GM19025 (cell line): Measurements from ENCODE around the gene GRIA1.

Experiments
- ATAC-seq: cut with Tn5 transposase; IDR thresholded peaks from one replicate; pipeline ENCODE4 v1.9.1; 2021; ENCODE audit warnings: mild to moderate bottlenecking, low read depth, moderate library complexity; ENCODE audit not compliant: unreplicated experiment

GRIA1 gene

DNA sequence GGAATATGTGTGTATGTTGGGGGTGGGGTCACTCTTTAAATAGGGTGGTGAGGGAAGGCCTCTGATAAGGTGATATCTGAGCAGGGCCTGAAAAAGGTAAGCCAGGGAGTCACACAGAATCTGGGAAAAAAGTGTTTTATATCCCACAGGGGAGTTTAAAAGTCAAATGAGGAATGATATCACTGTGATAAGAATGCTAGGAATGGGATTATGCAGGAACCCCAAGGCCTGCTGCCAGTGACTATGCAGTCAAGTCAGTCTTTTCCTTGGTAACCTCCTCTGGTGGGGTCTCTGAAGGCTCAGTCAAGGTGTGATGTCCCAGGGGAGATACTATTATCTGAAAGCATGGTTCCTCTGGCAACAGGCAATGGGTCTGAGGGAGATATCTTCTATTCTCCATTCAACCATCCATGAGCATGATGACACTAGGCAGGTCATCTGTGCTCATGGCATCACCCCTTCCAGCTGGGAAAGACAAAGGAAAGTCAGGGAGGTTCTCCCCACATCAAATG is 53.5 kb downstream of the GRIA1 start:
- ATAC-seq = no peak

DNA sequence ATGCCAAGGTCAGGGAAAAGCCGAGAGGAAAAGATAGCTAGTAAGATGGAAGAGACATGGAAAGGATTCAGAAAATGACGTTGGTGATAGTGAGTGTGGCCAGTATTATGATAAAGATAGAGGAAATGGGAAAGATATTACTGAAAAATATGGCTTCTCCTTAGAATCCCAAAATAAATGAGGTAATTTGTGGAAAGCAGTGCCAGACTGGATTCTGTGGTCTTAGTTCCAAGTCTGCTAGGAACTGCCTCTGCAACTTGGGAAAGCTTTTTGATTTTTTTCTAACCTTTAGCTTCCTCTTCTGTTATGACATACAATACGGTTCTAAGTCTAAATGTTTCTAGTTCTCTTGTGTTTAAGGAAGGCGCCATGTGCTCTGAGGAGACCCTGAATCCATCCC is 54.2 kb downstream of the GRIA1 start:
- no peak for ATAC-seq

DNA sequence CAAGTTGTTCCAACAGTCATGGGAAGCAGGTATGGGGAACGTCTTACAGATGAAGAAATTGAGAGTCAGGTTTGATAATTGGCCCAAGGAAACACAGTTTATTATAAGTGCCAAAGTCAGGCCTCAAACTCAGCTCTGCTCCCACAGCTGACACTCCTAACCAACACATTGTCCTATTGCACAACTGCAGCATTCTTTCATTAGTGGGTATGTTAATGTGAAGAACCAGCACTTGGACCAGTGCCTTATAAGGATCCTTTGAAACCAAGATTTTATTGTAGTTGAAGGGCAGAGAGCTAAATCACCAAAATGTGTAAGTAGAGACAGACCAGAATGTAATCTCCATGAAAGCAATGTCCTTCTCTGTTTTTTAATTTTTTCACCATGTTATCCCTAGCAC is 56.1 kb downstream of the GRIA1 start:
- no peak for ATAC-seq

DNA sequence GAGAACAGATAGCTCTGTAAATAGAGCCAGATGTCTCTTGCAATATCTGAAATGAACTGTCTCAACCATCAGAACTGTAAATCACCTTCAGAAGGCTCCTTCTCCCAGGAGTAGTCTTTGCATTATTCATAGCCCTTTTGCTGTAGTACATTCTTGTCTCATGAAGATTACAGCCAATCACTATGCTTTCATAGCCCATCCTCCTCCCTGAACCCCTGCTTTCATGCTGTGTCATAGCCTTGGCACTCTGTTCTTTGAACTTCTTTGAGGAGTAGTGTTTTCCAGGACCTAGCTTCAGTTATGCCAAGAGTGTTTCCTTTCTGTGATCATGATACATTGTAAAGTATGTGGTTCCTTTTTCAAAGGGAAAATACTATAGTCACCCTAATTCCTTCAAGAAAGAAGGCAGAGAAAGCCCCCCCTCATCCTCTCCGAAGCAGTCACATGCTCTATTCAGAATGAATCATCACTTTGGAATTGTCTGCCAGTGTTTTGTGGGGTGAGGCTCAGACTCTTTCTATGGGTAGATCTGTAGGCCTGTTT is 61.1 kb downstream of the GRIA1 start:
- ATAC-seq = no peak

DNA sequence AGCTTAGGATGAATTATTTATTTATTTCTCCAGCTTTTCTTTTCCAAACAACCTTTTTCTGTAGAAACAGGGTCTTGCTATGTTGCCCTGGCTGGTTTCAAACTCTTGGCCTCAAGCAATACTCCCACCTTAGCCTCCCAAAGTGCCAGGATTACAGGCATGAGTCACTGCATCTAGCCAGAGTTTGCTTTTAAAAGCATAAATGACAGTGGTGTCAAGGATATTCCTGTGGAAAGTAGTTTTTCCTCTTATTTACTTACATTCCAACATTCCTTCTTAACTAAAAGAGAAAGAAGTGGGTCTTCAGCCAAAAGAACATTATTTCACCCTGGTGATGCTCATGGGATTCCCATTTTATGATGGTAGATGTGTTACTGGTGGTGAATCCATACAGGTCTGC is 62.4 kb downstream of the GRIA1 start:
- ATAC-seq = no peak

DNA sequence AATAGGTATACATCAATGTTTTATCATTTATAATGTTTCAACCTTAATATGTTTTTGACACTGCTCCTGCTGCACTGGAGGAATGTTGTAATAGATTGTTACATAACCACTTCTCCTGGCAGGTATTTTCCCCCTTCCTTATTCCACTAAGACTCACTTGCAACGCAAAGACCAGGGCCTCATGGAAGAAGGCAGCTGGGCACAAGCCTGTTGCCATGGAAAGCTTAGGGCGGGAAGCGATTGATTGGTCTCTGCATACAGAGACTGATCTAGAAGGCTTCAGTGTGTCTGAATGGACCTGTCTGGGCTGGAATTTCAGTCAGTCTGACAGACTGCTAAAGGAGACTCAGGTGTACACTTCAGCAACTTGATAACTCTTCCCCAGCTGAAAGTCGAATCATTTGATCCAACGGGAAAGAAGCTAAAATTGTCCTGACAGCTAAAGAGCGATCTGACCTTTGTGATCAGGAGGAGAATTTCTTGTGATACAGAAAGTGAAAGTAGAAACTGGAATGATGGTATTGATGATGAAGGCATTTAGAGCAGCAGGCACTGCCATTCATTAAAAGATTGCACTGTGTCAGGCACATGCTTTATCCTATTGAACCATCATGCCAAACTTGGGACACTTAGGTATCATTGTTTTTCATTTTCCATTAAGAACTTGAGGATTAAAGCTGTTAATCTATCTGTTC is 65.1 kb downstream of the GRIA1 start:
- no peak for ATAC-seq

DNA sequence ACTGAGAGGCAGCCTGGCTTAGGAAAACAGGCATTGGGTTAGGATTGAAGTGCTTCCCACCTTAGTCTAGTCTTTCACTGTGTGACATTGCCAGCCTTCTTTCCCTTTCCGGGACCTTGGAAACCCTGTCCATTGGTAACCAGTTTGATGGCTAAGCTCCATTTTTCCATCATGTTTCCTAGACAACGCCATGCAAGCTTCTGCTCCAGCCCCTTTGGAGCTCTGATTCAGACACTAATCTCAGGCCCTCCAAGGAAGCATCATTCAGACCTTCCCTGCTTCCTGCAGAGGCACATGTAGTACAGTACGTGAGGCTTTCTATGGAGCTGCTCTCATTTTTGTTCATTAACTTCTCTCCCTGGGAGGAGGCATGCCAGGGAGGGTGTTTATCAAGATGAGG is 68.5 kb downstream of the GRIA1 start:
- ATAC-seq = no peak

DNA sequence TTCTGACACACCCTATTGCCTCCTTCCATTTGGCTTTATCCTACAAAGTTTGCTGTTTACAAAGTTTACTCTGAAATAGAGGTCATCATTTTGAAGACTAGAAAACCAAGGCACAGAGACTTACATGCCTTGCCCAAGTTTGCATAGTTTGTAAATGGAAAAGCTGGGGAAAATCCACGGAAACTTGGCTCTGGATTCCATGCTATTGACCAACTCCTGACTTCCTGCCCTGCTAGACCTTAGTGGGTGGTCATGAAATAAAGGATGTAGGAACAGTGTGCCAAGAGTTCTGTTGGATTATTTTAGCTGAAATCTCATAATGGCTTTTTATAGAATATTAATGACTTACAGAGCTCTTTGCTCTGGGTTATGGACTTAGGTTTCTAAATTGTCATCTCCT is 69.5 kb downstream of the GRIA1 start:
- no peak for ATAC-seq

DNA sequence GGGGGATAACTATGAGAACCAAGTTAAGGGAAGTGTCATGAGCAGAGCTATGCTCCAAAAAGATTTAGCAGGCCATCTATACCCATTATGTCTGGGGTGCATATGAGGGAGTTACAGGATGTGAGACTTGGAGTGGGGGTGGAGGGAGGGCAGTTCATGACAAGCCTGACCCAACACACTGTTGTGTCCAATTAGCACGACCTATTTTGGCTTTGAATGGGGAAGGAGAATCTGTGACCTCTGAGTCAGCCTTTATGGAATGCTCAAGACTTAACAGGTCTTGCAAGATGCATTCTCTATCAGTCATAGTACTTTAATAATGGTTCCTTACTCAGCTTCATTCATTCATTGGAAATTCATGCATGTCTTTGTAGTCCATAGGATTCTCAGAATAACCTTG is 71.7 kb downstream of the GRIA1 start:
- ATAC-seq = no peak

DNA sequence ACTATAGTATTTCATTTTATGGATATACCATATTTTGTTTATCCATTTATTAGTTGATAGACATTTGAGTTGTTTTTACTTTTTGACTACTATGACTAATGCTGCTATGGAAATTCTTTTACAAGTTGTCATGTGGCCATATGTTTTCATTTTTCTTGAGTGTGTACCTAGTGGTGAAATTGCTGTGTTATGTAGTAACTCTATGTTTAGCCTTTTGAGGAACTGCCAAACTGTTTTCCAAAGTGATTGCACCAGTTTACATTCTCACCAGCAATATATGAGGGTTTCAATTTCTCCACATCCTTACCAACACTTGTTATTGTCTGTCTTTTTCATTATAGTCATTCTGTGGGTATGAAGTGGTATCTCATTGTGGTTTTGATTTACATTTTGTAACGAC is 75.4 kb downstream of the GRIA1 start:
- ATAC-seq = no peak

DNA sequence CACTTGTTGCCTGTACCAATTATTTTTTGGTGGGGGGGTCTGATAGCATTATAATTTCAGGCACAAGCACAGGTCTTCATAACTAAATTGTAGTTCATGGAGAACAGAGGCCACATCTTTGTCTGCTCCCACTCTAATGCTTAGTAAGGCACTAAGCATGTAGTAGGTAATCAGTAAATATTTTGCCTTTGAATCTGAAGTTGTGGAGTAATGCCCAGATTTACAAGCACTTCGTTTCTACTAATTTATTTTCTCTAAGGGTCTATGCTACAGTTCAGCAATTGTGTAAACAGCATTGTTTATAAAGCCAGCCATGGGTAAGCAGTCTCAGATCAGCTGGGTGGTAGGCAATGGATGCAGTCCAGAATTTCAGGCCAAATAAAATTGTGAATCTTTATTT is 78.6 kb downstream of the GRIA1 start:
- no peak for ATAC-seq

DNA sequence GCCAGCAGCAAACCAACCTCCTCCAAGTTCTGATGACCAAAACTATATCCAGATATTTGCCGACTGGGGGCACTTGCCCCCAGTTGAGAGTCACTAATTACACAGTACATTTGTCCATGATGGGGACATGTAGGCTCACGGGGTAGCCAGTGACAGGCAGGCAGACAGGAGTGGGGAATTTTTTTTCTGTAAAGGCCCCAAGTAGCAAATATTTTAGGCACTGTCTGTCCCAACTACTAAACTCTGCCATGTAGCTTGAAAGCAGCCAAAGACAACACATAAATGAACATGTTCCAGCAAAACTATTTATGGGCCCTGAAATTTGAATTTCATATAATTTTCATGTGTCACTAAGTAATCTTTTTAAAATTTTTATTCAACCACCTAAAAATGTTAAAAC is 80.7 kb downstream of the GRIA1 start:
- no peak for ATAC-seq

DNA sequence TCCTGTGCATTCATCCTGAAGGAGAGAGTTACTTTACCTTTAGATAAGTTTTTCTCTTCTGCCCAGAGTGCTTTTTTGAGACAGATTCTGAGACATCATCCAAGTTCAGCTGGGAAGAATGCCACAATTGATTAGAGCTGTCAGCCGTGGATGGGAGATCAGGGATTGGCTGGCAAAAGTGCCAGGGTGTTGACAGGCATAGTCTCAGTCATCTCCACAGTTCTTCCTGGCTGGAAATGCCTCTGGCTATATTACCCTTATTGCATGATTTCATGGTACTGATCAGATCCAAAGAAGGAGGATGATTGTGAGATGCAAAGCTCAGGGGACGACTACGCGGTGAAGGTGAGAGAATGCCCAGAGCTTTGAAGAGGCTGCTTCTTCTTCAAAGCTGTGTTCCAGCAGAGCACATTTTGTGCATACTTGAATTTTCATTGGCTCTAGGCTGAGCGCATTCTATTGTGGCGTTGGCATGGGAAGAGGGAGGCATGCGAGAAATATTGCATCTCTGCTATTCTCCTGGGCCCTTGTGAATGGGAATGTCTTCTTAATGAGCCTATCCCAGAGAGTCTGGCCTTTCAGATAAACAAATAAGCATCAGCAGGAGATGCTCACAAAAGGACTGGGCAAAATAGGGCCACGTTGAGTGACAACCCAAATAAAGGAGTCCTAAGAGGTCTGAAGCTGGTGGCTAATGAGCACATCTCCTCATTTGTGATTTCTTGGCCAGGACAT is 82.1 kb downstream of the GRIA1 start:
- no peak for ATAC-seq

DNA sequence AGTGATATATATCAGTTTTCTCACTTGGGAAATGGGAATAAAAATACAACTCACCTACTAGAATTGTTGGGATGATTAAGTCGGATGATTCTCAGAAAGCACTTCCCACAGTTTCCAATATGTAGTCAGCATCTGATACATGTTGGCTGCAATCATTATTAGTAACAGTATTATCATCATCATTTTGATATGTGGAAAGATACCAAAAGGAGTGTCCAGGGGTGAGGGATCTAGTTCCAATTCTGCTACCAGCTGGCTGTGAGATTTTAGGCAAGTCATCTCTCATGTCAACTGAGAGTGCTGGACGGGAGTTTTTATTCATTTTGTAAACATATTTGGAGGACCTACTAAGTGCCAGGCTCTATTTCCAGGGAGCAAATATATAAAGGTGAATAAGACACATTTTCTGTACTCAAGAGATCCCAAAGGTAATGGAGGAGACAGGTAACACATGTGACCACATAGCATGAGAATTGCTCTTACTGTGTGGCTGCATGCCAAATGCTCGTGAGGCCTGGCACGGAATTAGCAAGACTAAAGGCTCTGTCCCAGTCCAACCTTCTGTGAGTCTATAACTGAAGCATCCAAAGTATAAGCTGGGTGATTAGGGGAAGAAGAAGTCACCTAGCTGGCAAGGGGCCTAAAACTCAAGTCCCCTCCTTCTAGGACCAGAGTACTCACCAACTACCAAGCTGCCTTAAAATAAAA is 83.0 kb downstream of the GRIA1 start:
- ATAC-seq = no peak

DNA sequence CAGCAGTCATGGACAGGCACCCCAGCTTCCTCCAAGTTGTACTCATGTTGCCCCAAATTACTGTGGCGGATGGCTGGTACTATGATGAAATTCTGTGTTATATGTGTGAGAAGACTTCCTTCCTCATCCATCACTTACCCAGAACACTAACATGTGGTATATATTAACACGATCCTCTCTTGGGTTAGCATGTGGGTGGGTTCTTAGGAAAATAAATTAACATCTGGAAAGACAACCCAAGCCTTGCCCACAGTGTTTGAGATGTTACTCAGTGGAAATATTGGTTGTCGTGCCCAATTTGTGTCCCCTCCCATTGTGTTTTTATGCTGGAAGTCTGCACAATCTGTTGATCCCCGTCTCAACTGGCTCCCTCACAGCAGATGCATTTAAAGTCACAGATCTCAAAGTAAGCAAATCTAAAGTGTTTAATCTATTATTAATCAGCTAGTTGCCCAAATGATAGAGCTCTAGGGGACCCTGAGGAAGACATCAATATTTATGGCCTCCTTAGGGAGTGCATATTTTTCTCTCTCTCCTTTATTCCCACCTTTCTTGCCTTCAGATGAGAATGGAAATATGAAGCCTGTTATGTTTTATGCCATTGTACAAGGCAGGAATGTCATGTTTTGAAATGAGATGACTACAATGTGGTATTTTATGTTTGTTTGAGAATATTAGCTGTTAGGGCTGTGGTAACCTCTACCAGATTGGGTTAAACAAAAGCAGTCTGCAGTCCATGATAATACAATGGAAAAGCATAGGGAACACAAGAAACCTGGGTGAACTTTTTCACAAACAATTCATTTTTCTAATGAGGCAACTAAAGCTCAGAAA is 93.9 kb downstream of the GRIA1 start:
- ATAC-seq = no peak

DNA sequence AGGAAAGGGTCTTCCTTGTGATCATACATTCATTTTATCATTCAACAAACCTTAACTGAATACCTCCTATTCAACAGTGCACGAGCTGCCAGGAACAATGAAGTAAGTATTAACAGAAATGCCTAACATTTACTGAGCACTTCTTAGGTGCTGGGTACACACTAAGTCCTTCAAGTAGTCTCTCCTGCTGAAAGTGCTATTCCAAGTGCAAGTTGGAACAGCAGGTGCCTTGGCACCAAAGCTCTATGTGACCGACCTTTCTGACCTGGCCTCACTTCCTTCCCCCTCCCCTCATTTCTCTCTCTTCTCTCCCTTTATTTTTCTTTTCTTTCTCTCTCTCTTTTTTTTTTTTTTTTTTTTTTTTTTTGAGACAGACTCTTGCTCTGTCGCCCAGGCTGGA is 94.5 kb downstream of the GRIA1 start:
- ATAC-seq = no peak

DNA sequence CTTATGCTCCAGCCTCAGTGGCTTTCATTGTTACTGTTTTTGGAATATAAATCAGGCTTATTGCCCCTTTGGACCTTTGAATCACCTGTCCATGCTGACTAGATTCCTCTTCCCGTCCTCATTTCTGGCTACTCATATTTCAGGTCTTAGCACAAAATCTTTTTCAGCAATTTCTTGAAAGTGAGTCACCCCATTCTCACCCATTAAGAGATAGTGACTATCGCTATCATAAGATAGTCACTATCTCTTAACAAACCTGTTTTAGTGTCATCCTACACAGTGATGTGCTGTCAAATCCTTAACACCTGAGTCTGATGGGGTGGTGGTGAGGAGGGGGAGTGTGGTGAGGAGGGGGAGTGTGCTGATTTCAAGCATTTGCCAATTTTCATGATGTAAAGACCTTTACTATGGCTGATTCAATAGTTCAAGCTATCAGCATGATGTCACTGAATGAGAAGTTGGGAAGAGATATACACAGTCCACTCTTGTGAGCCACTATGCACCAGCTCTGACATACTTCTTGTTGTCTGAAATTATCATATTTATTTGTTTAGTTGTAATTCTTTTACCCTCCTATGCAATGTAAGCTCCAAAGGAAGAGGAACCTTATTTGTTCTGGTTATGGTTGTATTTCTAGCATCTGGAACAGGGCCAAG is 95.3 kb downstream of the GRIA1 start:
- ATAC-seq = no peak

DNA sequence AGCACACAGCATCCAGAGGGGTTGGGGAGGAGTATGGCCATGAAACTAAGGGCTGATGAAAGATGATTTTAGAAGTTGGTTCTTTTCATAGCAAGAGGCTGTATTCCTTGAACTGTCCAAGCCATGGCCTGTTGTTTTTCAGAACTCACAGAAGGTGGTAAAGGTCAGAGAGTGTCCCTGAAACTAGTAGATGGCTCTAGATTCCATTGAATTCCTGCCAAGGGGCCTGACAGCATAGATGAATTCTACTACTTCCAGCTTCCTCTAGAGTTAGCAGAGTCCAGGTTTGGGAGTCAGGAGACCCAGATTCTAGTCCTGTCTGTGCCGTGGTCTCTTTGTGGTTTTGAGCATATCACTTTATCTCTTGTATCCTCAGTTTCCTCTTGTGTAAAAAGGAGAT is 101.6 kb downstream of the GRIA1 start:
- ATAC-seq = no peak

DNA sequence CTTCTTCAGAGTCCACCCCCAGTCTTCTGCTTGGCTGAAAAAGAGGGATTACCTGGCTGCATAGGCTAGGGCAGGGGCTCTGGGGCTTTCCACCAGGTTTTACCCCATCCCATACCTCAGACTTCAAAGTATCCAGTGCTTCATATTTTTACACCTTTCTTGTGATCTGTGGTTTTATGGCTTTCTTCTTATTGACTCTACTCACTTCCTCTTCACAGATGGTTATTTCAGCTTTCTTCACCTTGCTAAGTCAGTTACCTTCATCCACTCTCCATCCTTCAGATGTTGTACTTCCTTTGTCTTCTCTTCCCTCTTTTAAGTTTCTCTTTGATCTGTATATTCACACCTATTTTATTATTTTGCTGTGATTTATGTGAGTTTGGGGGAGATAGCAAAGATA is 104.3 kb downstream of the GRIA1 start:
- no peak for ATAC-seq

DNA sequence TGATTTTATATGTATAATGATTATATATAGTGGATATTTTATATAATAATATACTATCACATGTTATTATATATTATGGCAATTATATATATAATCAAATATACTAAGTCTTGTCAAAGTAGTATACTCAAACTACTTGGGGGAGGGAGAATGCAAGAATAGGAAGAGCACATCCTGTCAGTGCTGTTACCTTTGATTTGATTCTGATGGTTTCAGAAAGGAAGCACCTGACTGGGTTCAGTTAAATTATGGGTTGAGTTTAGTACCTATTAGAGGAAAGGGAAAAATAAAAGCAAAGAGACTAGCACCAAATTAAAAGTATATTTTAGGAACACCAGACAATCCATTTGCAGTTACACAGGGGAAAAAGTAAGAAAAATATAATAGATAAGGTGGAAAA is 107.6 kb downstream of the GRIA1 start:
- no peak for ATAC-seq
